ENCODE results near the gene PSD. TPM values are rescaled to one million over a fixed set of nuclear protein-coding genes. Genes with fewer than 3 reads are reported as not detected.

The PSD gene
- total and polyA plus RNA-seq, 9 of the 15 experiments (the other 6 are each of a cell fraction or from before 2014, with no cell fraction given) = 0.11 to 1.7 (median 0.54) TPM; not detected in 2

DNA sequence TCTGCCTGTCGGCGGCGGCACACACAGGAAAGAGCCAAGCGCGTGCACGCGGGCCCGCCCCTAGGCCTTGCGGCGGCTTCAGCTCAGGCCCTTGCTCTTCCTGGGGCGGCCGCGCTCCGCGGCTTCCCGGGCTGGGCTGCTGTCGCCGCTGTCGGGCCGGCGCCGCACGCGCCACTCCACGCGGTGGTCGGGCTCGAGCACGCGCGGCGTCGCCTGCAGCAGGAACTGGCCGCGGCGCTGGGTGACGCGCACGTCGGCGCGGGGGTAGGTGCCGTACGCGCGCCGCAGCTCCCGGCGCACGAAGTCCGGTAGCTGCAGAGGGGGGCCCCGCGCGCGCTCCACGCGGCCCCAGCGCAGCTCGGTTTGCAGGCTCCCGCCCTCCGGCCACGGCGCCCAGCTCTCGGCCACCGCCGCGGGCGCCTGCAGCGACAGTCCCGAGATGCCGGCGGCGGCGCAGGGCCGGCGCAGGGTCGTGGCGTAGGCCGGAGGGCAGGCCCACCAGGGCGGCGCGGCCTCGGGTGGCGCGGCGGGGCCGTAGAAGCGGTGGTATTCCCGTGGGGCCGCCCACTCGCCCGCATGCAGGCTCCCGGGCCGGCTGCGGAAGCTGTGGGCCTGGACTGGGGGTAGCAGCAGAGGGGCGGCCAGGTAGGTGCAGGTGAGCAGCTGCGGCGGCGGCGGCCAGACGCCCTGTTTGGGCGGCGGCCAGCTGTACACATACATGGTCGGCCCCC is 32.0 kb upstream of the PSD start (continued):
- no peak for TF ChIP-seq BRF2 (IDR thresholded peaks at IDR 0.05; ENCODE audit: borderline replicate concordance, insufficient read depth, insufficient read length)
- TF ChIP-seq SIN3B (IDR thresholded peaks at IDR 0.05; ENCODE audit: low read depth) = peak; percentile 54
- no peak for TF ChIP-seq YBX1 (IDR thresholded peaks at IDR 0.05)
- TF ChIP-seq OTX1 (CRISPR knock-in tag; IDR thresholded peaks at IDR 0.05) = no peak
- peak; percentile 56; the same call in 1 of the 2 replicates for TF ChIP-seq MTA3 (IDR thresholded peaks at IDR 0.05; ENCODE audit: borderline replicate concordance)
- TF ChIP-seq TAF7 (tag; IDR thresholded peaks at IDR 0.05) = no peak
- TF ChIP-seq JUND (IDR thresholded peaks at IDR 0.05; ENCODE audit: borderline replicate concordance, low read depth, low read length) = no peak
- no peak; the same call in 2 of the 3 replicates for TF ChIP-seq JUND (tag; IDR thresholded peaks at IDR 0.05; ENCODE audit: borderline replicate concordance, low read depth, low read length)
- no peak for TF ChIP-seq RHOXF2B (CRISPR knock-in tag; conservative IDR thresholded peaks at IDR 0.05)
- TF ChIP-seq MYBL2 (IDR thresholded peaks at IDR 0.05; ENCODE audit: low read depth) = no peak
- no peak for TF ChIP-seq MYBL2 (CRISPR knock-in tag; IDR thresholded peaks at IDR 0.05; ENCODE audit: borderline replicate concordance)
- TF ChIP-seq ZNF75A (CRISPR knock-in tag; IDR thresholded peaks at IDR 0.05) = no peak
- TF ChIP-seq BRD4 (IDR thresholded peaks at IDR 0.05) = no peak
- no peak for TF ChIP-seq ARID3A (IDR thresholded peaks at IDR 0.05; ENCODE audit: borderline replicate concordance, low read depth, low read length)
- no peak for TF ChIP-seq ZNF134 (CRISPR knock-in tag; conservative IDR thresholded peaks at IDR 0.05)
- TF ChIP-seq GTF2E2 (tag; IDR thresholded peaks at IDR 0.05) = no peak
- TF ChIP-seq TRIM24 (IDR thresholded peaks at IDR 0.05) = no peak
- TF ChIP-seq ZNF655 (CRISPR knock-in tag; IDR thresholded peaks at IDR 0.05) = no peak
- no peak for TF ChIP-seq ZSCAN29 (IDR thresholded peaks at IDR 0.05)
- no peak for TF ChIP-seq HEY1 (CRISPR knock-in tag; IDR thresholded peaks at IDR 0.05; ENCODE audit: borderline replicate concordance)
- TF ChIP-seq NR2F6 (CRISPR knock-in tag; IDR thresholded peaks at IDR 0.05) = no peak
- no peak for TF ChIP-seq PKNOX1 (IDR thresholded peaks at IDR 0.05)
- TF ChIP-seq ADNP (tag; IDR thresholded peaks at IDR 0.05) = no peak
- TF ChIP-seq, protein P1, sequence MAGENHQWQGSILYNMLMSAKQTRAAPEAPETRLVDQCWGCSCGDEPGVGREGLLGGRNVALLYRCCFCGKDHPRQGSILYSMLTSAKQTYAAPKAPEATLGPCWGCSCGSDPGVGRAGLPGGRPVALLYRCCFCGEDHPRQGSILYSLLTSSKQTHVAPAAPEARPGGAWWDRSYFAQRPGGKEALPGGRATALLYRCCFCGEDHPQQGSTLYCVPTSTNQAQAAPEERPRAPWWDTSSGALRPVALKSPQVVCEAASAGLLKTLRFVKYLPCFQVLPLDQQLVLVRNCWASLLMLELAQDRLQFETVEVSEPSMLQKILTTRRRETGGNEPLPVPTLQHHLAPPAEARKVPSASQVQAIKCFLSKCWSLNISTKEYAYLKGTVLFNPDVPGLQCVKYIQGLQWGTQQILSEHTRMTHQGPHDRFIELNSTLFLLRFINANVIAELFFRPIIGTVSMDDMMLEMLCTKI (IDR thresholded peaks at IDR 0.05; ENCODE audit: partially characterized antibody) = no peak
